Prostate gland (tissue), 2 donors: ENCODE data around the gene KCNN1. TPM values are rescaled to one million over a fixed set of nuclear protein-coding genes. Genes with fewer than 3 reads are reported as not detected.

Experiments
- DNase-seq: peaks from one replicate; pipeline ENCODE4 v3.0.0-alpha.2; 2019; ENCODE audit warnings: low spot score
- H3K27ac ChIP-seq, 2 donors: fragments of 200-600 bp; sonication (generic); 2 replicates each; pipeline ENCODE4 v1.5.1; 2017 to 2019
- H3K27me3 ChIP-seq: fragments of 200-600 bp; sonication (generic); replicated peaks from 2 replicates; pipeline ENCODE4 v1.5.1; 2019; ENCODE audit not compliant: insufficient read depth
- H3K36me3 ChIP-seq, 2 donors: fragments of 200-600 bp; sonication (generic); 1 replicate in 1 of 2; 2 replicates in 1 of 2; pipeline versions ENCODE4 v1.5.1 to v1.8.1; 2017 to 2019
- H3K4me1 ChIP-seq: fragments of 200-600 bp; sonication (generic); replicated peaks from 2 replicates; pipeline ENCODE4 v1.5.1; 2019
- H3K4me3 ChIP-seq, 2 donors: fragments of 200-600 bp; sonication (generic); 2 replicates each; pipeline ENCODE4 v1.5.1; 2017 to 2019
- H3K9me3 ChIP-seq: fragments of 200-600 bp; sonication (generic); 2 replicates; pipeline ENCODE4 v1.5.1; 2017
- POLR2A ChIP-seq: fragments of 450-650 bp; IDR thresholded peaks from one replicate; pipeline ENCODE4 v1.6.1; 2016; ENCODE audit warnings: antibody characterized with exemption, mild to moderate bottlenecking
- POLR2AphosphoS5 ChIP-seq: sonication (generic); formaldehyde crosslinking; IDR thresholded peaks from one replicate; pipeline ENCODE4 v1.6.1; 2017; ENCODE audit warnings: antibody characterized with exemption
- WGBS: methylation state at CpG from one replicate; pipeline ENCODE4 v1.1.5; 2018; 5-methylcytosine and 5-hydroxymethylcytosine counted together
- intact Hi-C: fragments of 100-400 bp; cut with DNase I; formaldehyde crosslinking; loops from one replicate; pipeline ENCODE4 v1.14.2; 2022
- total RNA-seq, 2 donors: library from RNA; depleted of rRNA; stranded (reverse); fragments of >200 nt; gene quantifications; one replicate each; pipeline ENCODE4 v1.1.0, GENCODE V29; 2016
- TF ChIP-seq, protein P1 (sequence below), 4 experiments: fragments of 200-600 bp in 2 of 4; fragments of 450-650 bp in 2 of 4; sonication (generic) in 2 of 4; IDR thresholded peaks; 1 replicate in 3 of 4; 2 replicates in 1 of 4; pipeline ENCODE4 v1.5.1; 2016 to 2019; ENCODE audit warnings: antibody characterized with exemption in 4 of 4, mild to moderate bottlenecking in 2 of 4, moderate library complexity in 2 of 4

The KCNN1 gene
- total RNA-seq, 2 donors from 2014 or later = 0.36 to 5.6 TPM

DNA sequence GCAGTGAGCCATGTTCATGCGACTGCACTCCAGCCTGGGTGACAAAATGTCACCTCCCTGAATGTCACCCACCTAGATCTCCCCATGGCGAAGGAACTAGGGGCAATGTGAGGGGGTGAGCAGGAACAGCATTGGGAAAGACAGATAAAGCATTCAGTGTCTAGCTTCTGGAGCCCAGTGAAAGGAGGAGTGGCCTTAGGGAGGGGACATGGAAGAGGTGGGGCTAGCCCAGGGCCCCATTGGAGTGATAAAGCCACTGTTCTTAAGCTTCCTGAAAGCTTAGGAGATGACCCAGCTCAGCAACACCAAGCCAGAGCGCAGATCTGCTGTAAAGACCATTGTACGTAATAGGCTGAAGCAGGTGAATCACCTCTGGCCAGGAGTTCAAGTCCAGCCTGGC, 13.0 kb upstream of the KCNN1 start:
- no peak for DNase-seq
- intact Hi-C loops = no loop called here
- Histone ChIP-seq H3K27me3 (peaks cover 18% of the 10 kb centered on the region), H3K4me3 (no peak overlapping the region), H3K27ac (no peak overlapping the region), H3K9me3 (no peaks in the 10 kb centered on the region), H3K36me3 (no peaks in the 10 kb centered on the region), H3K4me1 (no peaks in the 10 kb centered on the region)
- WGBS = 80% methylated on average over 4 of the region's 4 CpGs
- TF ChIP-seq, protein P1, sequence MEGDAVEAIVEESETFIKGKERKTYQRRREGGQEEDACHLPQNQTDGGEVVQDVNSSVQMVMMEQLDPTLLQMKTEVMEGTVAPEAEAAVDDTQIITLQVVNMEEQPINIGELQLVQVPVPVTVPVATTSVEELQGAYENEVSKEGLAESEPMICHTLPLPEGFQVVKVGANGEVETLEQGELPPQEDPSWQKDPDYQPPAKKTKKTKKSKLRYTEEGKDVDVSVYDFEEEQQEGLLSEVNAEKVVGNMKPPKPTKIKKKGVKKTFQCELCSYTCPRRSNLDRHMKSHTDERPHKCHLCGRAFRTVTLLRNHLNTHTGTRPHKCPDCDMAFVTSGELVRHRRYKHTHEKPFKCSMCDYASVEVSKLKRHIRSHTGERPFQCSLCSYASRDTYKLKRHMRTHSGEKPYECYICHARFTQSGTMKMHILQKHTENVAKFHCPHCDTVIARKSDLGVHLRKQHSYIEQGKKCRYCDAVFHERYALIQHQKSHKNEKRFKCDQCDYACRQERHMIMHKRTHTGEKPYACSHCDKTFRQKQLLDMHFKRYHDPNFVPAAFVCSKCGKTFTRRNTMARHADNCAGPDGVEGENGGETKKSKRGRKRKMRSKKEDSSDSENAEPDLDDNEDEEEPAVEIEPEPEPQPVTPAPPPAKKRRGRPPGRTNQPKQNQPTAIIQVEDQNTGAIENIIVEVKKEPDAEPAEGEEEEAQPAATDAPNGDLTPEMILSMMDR (IDR thresholded peaks at IDR 0.05) = no peak
- TF ChIP-seq POLR2A = no peak
- no peak for TF ChIP-seq POLR2AphosphoS5

DNA sequence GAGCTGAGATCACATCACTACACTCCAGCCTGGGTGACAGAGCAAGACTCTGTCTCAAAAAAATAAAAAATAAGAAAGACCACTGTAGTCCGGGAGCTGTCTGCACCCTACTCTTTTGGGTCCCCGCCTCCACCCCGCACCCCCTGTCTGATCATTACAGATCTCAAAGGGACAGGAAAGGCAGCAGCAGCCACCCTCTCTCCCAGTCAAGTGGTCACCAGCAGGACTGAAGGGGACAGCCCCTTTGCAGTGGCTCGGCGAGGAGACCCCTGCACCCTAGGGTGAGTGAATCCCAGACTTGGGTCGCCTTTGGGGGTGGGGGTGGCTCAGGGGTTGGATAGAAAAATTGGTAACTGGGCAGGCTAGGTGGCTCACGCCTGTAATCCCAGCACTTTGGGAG, 12.5 kb upstream of the KCNN1 start:
- Histone ChIP-seq H3K9me3 (no peaks in the 10 kb centered on the region), H3K36me3 (no peaks in the 10 kb centered on the region), H3K27ac (no peak overlapping the region), H3K27me3 (peaks cover 18% of the 10 kb centered on the region), H3K4me3 (no peak overlapping the region), H3K4me1 (no peaks in the 10 kb centered on the region)
- DNase-seq = no peak
- intact Hi-C loops = no loop called here
- TF ChIP-seq, protein P1 (IDR thresholded peaks at IDR 0.05) = no peak
- no peak for TF ChIP-seq POLR2A
- TF ChIP-seq POLR2AphosphoS5 = no peak
- 90% methylated on average over 7 of the region's 7 CpGs for WGBS

DNA sequence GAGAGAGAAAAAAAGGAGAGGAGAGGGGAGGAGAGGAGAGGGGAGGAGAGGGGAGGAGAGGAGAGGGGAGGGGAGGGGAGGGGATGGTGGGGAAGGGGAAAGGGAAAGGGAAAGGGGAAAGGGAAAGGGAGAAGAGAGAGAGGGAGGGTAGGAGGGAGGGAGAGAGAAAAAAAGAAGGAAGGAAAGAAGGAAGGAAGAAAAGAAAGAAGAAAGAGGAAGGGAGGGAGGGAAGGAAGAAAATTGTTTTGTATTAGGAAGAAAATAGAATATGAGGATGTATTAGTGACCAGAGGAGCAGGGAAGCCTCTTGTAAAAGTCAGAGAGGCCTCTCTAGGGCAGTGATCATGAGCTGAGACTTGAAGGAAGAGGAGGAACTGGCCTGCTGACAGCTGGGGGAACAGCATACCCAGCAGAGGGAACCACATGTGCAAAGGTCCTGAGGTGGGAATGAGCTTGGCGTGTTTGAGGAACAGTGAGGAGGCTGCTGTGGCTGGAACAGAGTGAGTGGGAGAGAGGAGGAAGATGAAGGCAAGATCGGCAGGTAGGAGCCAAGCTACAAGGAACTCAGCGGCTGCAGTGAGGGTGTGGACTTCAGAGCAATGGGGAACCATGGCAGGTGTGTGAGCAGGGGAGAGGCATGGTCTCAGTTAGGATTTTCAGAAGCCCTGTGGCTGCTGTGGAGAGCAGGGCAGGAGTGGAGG, 9.6 kb upstream of the KCNN1 start:
- Histone ChIP-seq H3K36me3 (no peaks in the 10 kb centered on the region), H3K27me3 (peaks cover 9% of the 10 kb centered on the region), H3K4me3 (no peak overlapping the region), H3K27ac (no peak overlapping the region), H3K4me1 (no peaks in the 10 kb centered on the region), H3K9me3 (no peaks in the 10 kb centered on the region)
- no peak for DNase-seq
- TF ChIP-seq POLR2A (no peak), POLR2AphosphoS5 (no peak)
- TF ChIP-seq, protein P1 (IDR thresholded peaks at IDR 0.05) = no peak
- WGBS = 89% methylated on average over 2 of the region's 3 CpGs
- intact Hi-C loops = no loop called here

DNA sequence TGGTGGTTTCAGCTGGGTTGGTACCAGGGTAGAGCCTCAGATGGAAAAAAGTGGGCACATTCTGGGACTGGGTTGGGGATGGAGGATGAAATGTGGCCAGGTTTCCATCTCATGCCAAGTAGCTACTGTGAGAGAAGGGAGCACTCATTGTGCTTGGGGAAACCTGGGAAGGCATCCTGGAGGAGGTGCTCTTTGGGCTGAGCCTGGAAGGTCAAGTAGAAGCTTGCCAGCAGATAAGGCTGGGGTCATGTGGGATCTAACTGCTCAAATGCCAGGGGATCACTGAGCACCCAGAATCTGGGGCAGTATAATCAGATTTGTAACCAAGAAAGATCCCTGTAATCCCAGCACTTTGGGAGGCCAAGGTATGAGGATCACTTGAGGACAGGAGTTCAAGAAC, 9.0 kb upstream of the KCNN1 start:
- TF ChIP-seq POLR2AphosphoS5 = no peak
- TF ChIP-seq, protein P1 (IDR thresholded peaks at IDR 0.05) = no peak
- TF ChIP-seq POLR2A = no peak
- no peaks in the 10 kb centered on the region for H3K4me1 ChIP-seq
- H3K27me3 ChIP-seq = peaks cover 4% of the 10 kb centered on the region
- no peak overlapping the region for H3K4me3 ChIP-seq
- no peak overlapping the region for H3K27ac ChIP-seq
- no peaks in the 10 kb centered on the region for H3K36me3 ChIP-seq
- intact Hi-C loops = no loop called here
- no peak for DNase-seq
- H3K9me3 ChIP-seq = no peaks in the 10 kb centered on the region
